GM18951 (cell line): ENCODE data around the gene SCGB1A1.

Experiments used
- POLR2A ChIP-seq: IDR thresholded peaks from 4 replicates; pipeline ENCODE4 v1.6.1; 2011; ENCODE audit warnings: mild to moderate bottlenecking; ENCODE audit not compliant: insufficient read length, insufficient read depth; ENCODE audit errors: extremely low read depth
- in situ Hi-C: fragments of 300-500 bp; cut with MboI; formaldehyde crosslinking; loops from one replicate; pipeline ENCODE4 v1.12.0; 2022; ENCODE audit warnings: low sequenced_read_pairs, mixed read lengths, inconsistent platforms; ENCODE audit not compliant: unreplicated experiment

The SCGB1A1 gene

GRCh38 chr11:62400760-62401159, 18.1 kb upstream of the SCGB1A1 start:
- in situ Hi-C loops: no loop called here
- TF ChIP-seq POLR2A: no peak

DNA sequence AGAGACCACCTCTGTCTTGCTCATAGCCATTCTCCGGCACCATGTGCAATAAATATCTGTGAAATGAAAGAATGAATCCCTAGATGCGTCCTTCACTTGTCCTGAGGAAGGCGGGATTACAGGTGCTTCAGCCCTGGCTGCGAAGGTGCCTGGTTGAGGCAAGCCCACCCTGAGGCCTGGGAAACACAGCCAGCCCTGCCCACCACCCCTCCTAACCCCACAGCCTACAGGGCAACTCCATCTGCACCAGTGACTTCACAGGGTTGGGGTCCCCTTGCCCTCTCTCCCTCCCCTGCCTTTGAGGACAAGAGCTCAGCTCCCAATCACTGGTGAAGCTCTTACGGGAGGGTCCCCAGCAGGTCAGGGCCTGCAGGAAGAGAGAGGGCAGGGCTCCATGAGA, 17.5 kb upstream of the SCGB1A1 start:
- in situ Hi-C loops: no loop called here
- no peak for TF ChIP-seq POLR2A

DNA sequence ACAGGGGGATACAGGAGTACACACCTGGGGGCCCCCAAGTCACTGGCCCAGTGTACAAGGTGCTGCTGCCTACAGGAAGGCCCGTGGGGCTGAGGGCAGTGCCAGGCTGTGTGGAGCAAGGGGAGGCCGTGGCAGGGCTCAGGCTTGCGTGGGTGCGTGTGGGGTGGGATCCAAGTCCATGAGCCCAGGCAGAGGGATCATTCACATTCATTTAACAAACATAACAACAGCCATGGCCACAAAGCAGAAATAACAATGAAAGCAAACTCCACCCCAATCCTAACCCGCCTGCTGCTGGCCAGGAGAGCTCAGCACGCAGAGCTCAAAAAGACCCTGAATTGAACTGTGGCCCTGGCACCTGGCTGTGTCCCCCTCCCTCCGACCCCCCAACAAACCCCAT, 17.0 kb upstream of the SCGB1A1 start:
- no peak for TF ChIP-seq POLR2A
- in situ Hi-C loops: no loop called here

DNA sequence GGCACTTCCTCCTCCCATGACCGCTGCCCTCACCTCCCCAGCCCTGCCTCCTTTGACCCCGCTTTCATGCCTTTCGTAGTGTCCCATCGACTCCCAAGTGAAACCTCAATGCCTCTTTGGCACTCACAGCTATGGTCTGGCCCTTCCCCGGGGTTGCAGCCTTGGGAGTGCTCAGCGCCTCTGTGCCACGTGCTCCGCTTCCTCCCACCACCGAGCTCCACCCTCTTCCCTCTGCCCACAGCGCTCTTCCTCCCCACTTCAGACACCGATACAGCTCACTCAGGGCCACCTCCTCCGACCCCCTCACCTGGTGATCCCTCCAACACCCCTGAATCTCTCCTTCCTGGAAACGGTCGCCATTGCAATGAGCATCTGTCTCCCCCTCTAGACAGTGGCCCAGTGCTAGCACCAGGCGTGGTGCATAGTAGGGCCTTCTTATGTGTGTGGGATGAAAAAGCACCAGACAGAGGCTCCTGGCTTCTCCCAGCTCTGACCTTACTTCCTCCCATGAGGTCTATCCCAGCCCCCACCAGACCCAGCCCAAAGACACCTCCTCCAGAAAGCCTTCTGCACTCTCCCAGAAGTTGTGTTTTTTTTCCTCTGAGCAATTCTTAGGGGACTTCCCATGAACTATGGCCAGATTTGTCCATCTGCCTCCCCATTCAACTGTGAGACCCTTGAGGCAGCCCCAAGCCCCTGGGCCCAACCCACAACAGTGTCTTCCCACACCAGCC, 16.4 kb upstream of the SCGB1A1 start:
- in situ Hi-C loops: no loop called here
- TF ChIP-seq POLR2A: no peak

- no peak for TF ChIP-seq POLR2A
- in situ Hi-C loops: no loop called here
These were observed 15.7 kb upstream of the SCGB1A1 start for GRCh38 chr11:62402960-62403730.

- TF ChIP-seq POLR2A: no peak
- in situ Hi-C loops: no loop called here
These were observed 14.4 kb upstream of the SCGB1A1 start for GRCh38 chr11:62404435-62404834.

DNA sequence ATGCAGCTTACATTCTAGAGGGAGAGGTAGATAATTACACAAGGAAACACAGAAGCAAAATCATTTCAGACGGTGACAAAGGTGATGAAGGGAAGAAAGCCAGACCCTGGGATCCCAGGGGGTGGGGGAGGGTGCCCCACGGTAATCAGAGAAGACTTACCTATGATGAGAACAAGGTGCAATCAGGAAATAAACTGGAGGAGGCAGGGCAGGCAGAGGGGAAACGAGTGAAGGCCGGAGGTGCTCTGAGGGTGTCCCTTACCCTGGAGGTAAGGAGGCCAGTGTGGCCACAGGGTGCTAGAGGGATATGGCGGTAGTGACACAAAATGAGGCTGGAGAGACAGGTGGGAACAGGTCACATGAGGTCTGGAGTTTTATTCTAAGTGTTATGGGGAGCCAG, 13.9 kb upstream of the SCGB1A1 start:
- in situ Hi-C loops: no loop called here
- no peak for TF ChIP-seq POLR2A

- in situ Hi-C loops: no loop called here
- no peak for TF ChIP-seq POLR2A
These were observed 12.8 kb upstream of the SCGB1A1 start for GRCh38 chr11:62406034-62406433.

DNA sequence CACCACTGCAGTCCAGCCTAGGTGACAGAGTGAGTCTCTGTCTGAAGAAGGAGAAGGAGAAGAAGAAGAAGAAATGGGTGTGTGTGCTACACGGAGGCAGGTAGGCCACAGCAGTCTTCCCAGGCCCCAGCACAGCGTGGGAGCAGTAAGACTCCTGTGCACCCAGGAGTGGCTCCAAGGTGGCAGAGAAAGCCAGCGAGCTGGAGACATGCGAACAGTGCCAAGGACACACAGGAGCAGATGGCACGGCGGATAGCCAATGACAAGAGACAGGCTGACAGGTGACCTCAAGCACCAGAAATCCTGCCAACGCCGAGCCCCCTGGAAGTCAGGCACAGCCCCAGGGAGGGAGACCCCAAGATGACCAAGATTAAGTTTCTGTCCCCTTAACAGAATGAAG, 9.0 kb upstream of the SCGB1A1 start:
- no peak for TF ChIP-seq POLR2A
- in situ Hi-C loops: no loop called here

DNA sequence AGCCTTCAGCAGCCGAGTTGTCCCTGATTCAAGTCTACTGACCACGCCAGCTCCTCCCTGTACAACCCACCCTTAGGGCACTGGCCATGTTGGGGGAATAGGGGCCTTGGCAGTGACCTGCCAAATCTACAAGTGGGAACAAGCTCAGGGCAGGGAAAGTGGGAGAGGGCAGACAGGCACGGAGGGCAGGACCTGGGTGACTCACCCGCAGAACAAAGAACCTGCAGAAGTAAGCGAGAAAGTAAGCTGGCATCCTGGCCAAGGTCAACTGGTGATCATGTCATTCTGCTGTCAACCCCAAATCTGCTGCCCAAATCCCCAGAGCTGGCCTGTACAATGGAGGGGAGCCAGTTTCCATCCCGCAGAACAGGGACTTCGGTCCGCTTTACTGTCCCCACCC, 7.9 kb upstream of the SCGB1A1 start:
- no peak for TF ChIP-seq POLR2A
- in situ Hi-C loops: no loop called here

GRCh38 chr11:62411524-62411923, 7.3 kb upstream of the SCGB1A1 start:
- TF ChIP-seq POLR2A: no peak
- in situ Hi-C loops: no loop called here

DNA sequence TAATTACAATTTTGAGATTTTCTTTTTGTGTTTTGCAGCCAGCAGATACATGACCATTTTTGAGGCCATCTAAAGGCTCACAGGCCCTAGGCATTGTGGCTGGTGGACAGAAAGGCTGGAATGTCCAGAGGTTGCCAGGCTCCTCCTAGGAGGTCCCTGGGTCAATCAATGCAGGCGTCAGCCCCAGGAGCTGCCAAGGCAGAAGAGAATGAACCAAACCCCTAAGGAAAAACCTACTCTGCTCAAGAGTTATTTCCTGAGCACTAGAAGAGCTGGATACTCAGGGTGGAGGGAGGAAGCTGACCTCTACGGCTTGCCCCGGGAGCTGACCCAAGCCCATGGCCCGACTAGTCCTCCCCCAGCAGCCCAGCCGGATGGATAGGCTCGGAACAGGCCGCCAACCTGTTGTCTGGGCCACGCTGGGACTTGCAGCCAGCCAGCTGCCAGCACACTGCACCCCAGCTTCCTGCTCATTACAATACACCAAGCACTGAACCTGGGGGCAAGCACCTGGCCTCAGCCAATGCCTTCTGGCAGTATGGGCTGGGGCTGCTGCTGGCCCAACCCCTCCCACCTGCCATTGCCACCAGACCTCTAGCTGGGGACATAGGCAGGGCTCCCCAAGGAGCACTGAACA, 5.7 kb upstream of the SCGB1A1 start:
- no peak for TF ChIP-seq POLR2A
- in situ Hi-C loops: no loop called here

- no peak for TF ChIP-seq POLR2A
- in situ Hi-C loops: no loop called here
These were observed 2.2 kb upstream of the SCGB1A1 start for GRCh38 chr11:62416596-62416995.

DNA sequence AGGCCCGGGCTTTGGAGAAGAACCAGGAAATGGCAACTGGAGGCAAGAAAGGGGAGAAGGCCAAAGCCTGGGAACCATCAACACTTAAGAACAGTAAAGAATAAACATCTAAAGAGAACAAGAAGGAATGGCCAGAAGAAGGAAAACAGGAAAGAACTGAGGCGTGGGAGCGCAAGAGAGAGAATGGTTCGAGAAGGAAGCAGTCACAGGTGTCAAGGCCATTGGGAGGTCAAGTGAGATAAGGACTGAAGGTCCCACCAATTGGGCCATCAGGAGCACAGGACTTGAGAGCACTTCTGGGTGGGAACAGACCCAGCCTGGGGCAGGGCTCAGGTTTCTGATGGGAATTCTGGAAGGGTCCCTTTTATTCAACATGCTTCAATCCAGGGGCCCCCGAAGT, 697 bp upstream of the SCGB1A1 start:
- in situ Hi-C loops: no loop called here
- TF ChIP-seq POLR2A: no peak
